Choroid plexus epithelial cell (primary cell): ENCODE results near the gene JSRP1.
A peak's percentile ranks its signal among the peaks of the same experiment; 100 is the strongest.

Experiments used
- DNase-seq: peaks from one replicate; pipeline ENCODE4 v3.0.0-alpha.2; 2010; ENCODE audit warnings: low read depth
- H3K4me3 ChIP-seq: 2 replicates; pipeline ENCODE4 v1.5.1; 2011; ENCODE audit warnings: low read depth, mild to moderate bottlenecking, control low read depth, low read length, moderate library complexity
- TF ChIP-seq, protein P1 (sequence below): conservative IDR thresholded peaks from 2 replicates; pipeline ENCODE4 v1.5.1; 2011; ENCODE audit warnings: low read depth, mild to moderate bottlenecking, control low read depth, inconsistent platforms, low read length, moderate library complexity

JSRP1 gene

GRCh38 chr19:2223959-2224358, 32.3 kb downstream of the JSRP1 start:
- TF ChIP-seq, protein P1, sequence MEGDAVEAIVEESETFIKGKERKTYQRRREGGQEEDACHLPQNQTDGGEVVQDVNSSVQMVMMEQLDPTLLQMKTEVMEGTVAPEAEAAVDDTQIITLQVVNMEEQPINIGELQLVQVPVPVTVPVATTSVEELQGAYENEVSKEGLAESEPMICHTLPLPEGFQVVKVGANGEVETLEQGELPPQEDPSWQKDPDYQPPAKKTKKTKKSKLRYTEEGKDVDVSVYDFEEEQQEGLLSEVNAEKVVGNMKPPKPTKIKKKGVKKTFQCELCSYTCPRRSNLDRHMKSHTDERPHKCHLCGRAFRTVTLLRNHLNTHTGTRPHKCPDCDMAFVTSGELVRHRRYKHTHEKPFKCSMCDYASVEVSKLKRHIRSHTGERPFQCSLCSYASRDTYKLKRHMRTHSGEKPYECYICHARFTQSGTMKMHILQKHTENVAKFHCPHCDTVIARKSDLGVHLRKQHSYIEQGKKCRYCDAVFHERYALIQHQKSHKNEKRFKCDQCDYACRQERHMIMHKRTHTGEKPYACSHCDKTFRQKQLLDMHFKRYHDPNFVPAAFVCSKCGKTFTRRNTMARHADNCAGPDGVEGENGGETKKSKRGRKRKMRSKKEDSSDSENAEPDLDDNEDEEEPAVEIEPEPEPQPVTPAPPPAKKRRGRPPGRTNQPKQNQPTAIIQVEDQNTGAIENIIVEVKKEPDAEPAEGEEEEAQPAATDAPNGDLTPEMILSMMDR: no peak

GRCh38 chr19:2223391-2223790, 32.8 kb downstream of the JSRP1 start:
- no peak for DNase-seq
- TF ChIP-seq, protein P1: no peak
- no peak overlapping the region for H3K4me3 ChIP-seq

More at GRCh38 chr19:2223959-2224358, 32.3 kb downstream of the JSRP1 start:
- no peak for DNase-seq
- H3K4me3 ChIP-seq: no peak overlapping the region

DNA sequence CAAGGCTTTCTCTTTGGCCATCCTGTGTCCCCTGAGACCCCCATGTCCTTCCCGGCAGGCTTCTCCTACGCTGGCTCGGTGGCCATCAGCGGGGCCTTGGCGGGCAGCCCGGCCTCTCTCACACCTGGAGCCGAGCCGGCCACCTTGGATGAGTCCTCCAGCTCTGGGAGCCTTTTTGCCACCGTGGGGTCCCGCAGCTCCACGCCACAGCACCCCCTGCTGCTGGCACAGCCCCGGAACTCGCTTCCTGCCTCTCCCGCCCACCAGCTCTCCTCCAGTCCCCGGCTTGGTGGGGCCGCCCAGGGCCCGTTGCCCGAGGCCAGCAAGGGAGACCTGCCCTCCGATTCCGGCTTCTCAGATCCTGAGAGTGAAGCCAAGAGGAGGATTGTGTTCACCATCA, 34.3 kb downstream of the JSRP1 start:
- no peak overlapping the region for H3K4me3 ChIP-seq
- TF ChIP-seq, protein P1: peak; percentile 58

GRCh38 chr19:2221250-2221831, 34.9 kb downstream of the JSRP1 start:
- no peak overlapping the region for H3K4me3 ChIP-seq
- TF ChIP-seq, protein P1: peak; percentile 15
- DNase-seq: peak; percentile 90

More for the DNA sequence above, 34.3 kb downstream of the JSRP1 start:
- peak; percentile 38 for DNase-seq

DNA sequence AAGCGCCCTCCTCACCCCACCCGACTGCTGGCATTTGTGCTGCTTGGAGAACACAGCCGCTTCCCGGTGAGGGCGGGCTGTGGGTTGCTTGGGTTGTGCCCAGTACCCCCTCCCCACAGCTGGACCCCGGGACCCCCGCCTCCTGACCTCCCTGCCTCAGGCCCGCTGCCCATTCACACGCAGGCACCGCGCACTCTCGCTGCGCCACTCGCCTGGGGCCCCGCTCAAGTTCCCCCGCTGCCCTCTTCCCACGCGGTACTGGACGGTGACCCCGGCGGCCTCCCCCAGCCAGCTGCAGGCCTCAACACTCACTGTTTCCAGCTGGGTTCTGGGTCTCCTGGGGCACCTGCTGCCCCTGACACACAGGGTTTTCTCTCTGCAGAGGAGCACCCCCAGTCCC, 36.5 kb downstream of the JSRP1 start:
- no peak for DNase-seq
- TF ChIP-seq, protein P1: no peak
- no peak overlapping the region for H3K4me3 ChIP-seq

DNA sequence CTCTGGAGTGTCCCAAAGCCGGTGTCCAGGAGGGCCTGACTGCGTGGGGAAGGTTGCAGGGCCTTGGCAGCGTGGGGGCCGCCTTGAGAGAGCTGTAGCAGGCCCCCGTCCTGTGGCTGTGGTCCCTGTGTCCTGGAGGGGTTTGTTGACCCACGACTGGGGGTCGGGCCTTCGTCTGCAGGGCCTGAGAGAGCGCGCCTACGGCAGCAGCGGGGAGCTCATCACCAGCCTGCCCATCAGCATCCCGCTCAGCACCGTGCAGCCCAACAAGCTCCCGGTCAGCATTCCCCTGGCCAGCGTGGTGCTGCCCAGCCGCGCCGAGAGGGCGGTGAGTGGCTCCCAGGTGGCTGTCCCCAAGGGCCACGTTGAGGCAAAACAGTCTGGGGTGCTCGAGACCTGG, 38.6 kb downstream of the JSRP1 start:
- H3K4me3 ChIP-seq: no peak overlapping the region
- TF ChIP-seq, protein P1: no peak
- DNase-seq: no peak
